Mucosa of descending colon (tissue), 3 donors: ENCODE data around the gene RSF1. TPM values are rescaled to one million over a fixed set of nuclear protein-coding genes. Genes with fewer than 3 reads are reported as not detected.

ENCODE experiments used
- ATAC-seq: fragments of 200-7000 bp; cut with Tn5 transposase; one replicate; pipeline ENCODE4 v1.9.1; 2020; ENCODE audit warnings: mild to moderate bottlenecking, moderate library complexity
- DNase-seq, 3 donors: peaks; one replicate each; pipeline ENCODE4 v3.0.0-alpha.2; 2020
- H3K36me3 ChIP-seq: fragments of 200-600 bp; one replicate; pipeline ENCODE4 v1.8.0; 2021; ENCODE audit warnings: low read depth, mild to moderate bottlenecking
- H3K4me1 ChIP-seq: fragments of 200-600 bp; one replicate; pipeline ENCODE4 v1.8.0; 2021; ENCODE audit warnings: low read depth, mild to moderate bottlenecking
- H3K4me3 ChIP-seq: fragments of 200-600 bp; one replicate; pipeline ENCODE4 v1.8.0; 2021; ENCODE audit warnings: mild to moderate bottlenecking
- H3K9me3 ChIP-seq: fragments of 200-600 bp; one replicate; pipeline ENCODE4 v1.8.0; 2021; ENCODE audit warnings: mild to moderate bottlenecking
- intact Hi-C, 2 donors: fragments of 100-400 bp; cut with DNase I in 1 of 2; cut with micrococcal nuclease in 1 of 2; formaldehyde crosslinking; loops; one replicate each; pipeline versions ENCODE4 v1.11.0 to v1.11.1; 2022; cut with DNase I, micrococcal nuclease
- total RNA-seq, 3 donors: library from RNA; stranded (reverse); fragmentation: NEBNext Ultra II Directional in 2 of 3; extraction: Animal tissue kit (Norgen Biotek cat#: 25700) in 2 of 3; gene quantifications; one replicate each; pipeline versions ENCODE4 v1.2.1 to v1.2.4, GENCODE V29; 2021 to 2023
- TF ChIP-seq, protein P1 (sequence below): fragments of 200-600 bp; IDR thresholded peaks from one replicate; pipeline ENCODE4 v1.8.0; 2022; ENCODE audit warnings: antibody characterized with exemption, mild to moderate bottlenecking
- donor health status: DM: no; HTN: no; CAD: no; lungs with moderate emphysema.
- donor health status: DM: no; HTN: no; CAD: no.
- donor health status: DM: no; HTN: yes; CAD: no.

RSF1 gene
- total RNA-seq, 3 donors from 2014 or later = 43.7 to 80.2 (median 44.4) TPM

DNA sequence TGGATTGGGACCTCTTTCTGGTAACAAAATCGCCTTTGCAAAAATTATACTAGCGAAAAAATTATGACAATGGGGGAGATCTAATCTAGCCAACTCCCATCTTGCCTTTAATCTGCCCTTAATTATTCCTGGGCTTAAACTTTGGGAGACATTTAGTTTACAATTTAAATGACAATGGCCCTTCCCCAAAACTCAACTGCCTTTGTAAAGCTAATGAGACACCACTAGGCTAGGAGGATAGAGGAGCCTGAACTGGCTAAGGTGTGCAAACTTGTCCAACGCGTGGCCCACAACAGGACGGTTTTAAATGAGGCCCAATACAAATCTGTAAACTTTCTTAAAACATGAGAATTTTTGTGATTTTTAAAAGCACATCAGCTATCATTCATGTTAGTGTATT, 67.3 kb downstream of the RSF1 start:
- DNase-seq (no peak), ATAC-seq (no peak)
- Histone ChIP-seq H3K4me1 (no peaks in the 10 kb centered on the region), H3K9me3 (no peaks in the 10 kb centered on the region), H3K36me3 (no peaks in the 10 kb centered on the region), H3K4me3 (no peak overlapping the region)
- TF ChIP-seq, protein P1, sequence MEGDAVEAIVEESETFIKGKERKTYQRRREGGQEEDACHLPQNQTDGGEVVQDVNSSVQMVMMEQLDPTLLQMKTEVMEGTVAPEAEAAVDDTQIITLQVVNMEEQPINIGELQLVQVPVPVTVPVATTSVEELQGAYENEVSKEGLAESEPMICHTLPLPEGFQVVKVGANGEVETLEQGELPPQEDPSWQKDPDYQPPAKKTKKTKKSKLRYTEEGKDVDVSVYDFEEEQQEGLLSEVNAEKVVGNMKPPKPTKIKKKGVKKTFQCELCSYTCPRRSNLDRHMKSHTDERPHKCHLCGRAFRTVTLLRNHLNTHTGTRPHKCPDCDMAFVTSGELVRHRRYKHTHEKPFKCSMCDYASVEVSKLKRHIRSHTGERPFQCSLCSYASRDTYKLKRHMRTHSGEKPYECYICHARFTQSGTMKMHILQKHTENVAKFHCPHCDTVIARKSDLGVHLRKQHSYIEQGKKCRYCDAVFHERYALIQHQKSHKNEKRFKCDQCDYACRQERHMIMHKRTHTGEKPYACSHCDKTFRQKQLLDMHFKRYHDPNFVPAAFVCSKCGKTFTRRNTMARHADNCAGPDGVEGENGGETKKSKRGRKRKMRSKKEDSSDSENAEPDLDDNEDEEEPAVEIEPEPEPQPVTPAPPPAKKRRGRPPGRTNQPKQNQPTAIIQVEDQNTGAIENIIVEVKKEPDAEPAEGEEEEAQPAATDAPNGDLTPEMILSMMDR = no peak
- intact Hi-C loops = no loop called here

DNA sequence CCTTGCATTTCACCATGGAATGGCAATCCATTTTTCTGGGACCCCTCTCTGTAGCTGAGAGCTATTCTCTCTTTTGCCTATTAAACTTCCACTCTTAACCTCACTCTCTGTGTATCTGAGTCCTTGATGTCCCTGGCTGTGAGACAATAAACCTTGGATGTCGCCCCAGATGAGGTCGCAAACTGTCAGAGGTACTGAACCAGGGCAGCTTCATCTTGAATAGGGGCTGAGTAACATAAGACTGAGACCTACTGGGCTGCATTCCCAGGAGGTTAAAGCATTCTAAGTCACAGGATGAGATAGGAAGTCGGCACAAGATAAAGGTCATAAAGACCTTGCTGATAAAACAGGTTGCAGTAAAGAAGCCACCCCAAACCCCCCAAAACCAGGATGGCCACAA, 68.0 kb downstream of the RSF1 start:
- Histone ChIP-seq H3K4me1 (no peaks in the 10 kb centered on the region), H3K9me3 (no peaks in the 10 kb centered on the region), H3K36me3 (no peaks in the 10 kb centered on the region), H3K4me3 (no peak overlapping the region)
- TF ChIP-seq, protein P1 = no peak
- ATAC-seq (no peak), DNase-seq (no peak)
- intact Hi-C loops = no loop called here

DNA sequence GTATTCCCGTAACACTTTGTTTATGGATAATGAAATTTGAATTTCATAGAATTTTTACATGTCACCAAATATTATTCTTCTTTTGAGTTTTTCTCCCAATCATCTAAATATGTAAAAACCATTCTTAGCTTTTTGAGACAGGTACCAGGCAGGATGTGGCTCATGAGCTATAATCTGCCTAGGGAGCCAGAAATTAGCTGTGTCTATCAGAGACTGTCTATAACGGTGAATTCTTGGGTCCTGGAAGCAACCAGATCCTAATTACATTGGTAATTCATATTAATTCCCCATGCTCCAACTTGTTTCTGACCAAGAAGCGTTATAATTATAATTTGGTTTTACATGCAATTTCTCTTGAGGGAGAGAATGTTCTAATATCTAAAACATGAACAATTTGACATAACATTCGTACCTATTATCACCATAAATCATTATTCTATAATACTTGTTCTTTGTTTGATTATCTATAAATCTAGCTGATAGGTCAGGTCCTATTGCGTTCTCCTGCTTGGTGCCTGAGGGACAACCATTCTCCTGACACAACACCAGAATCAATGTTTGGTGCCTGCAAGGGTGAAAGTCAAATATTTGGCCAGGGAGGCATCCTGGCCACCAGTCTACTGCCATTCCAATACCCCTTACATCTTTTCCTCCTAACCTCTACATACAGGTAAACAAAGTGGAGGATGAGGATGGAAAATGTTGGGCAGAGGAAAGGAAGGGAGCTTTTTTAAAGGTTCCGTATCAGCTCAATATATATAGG, 69.9 kb downstream of the RSF1 start:
- no peak for ATAC-seq
- intact Hi-C loops = no loop called here

DNA sequence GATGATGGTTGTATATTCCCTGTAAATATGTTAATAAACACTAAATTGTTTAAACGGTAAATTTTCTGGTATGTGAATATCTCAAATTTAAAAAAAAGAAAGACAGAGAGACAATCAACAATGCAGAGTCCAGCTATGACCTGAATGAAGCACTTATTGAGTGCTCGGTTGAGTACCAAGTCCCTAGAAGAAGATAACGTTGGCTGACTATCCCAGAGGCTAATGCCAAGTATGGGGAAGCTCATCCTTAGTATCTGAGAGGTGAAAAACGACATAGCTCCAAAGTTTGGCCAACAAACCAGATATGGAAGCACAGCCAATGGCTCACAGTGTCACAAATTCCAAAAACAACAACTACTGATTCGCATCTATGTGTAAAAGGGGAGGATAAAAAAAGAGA, 71.3 kb downstream of the RSF1 start:
- intact Hi-C loops = no loop called here
- TF ChIP-seq, protein P1 = no peak
- Histone ChIP-seq H3K4me3 (no peak overlapping the region), H3K9me3 (no peaks in the 10 kb centered on the region), H3K4me1 (no peaks in the 10 kb centered on the region), H3K36me3 (no peaks in the 10 kb centered on the region)
- no peak for DNase-seq
- no peak for ATAC-seq

More for the DNA sequence above, 69.9 kb downstream of the RSF1 start:
- no peaks in the 10 kb centered on the region for H3K4me1 ChIP-seq
- no peaks in the 10 kb centered on the region for H3K36me3 ChIP-seq
- H3K9me3 ChIP-seq = no peaks in the 10 kb centered on the region
- no peak overlapping the region for H3K4me3 ChIP-seq
- TF ChIP-seq, protein P1 = no peak
- DNase-seq = no peak

DNA sequence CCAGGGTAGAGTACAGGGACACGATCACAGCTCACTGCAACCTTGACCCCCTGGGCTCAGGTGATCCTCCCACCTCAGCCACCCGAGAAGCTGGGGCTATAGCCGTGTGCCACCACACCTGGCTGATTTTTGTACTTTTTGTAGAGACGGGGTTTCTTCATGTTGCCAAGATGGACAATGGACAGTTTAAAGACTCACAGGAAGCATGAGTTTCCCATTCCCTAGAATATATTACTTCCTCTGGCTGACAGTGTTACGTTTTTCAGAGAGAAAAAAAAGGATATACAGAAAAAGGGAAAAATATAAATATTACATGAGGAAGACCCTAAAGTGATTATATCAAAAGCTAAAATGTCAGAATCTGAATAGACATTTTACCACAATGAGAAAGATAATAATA, 72.3 kb downstream of the RSF1 start:
- no peak for ATAC-seq
- no peak for DNase-seq
- TF ChIP-seq, protein P1 = no peak
- no peaks in the 10 kb centered on the region for H3K9me3 ChIP-seq
- no peaks in the 10 kb centered on the region for H3K36me3 ChIP-seq
- H3K4me3 ChIP-seq = no peak overlapping the region
- intact Hi-C loops = no loop called here
- no peaks in the 10 kb centered on the region for H3K4me1 ChIP-seq
